ENCODE data around the gene SMOC1.

Gene SMOC1

GRCh38 chr14:69879175-69880043 is at the start of gene SMOC1:
SMOC1 (plus strand) TSS chr14:69879416; CDS start chr14:69879679, 263 bp downstream.
- no peak for DNase-seq

- no peak for DNase-seq
Observed at GRCh38 chr14:69838881-69839416, 40.3 kb upstream of the SMOC1 start.

GRCh38 chr14:69839661-69840060 is 39.6 kb upstream of the SMOC1 start:
- no peak for DNase-seq

GRCh38 chr14:69841656-69842055 is 37.6 kb upstream of the SMOC1 start:
- DNase-seq, result no peak

GRCh38 chr14:69842686-69843420 is 36.4 kb upstream of the SMOC1 start:
- DNase-seq, result no peak

- no peak for DNase-seq
Observed at GRCh38 chr14:69844171-69844570, 35.0 kb upstream of the SMOC1 start.

GRCh38 chr14:69845050-69845581 is 34.1 kb upstream of the SMOC1 start:
- no peak for DNase-seq

GRCh38 chr14:69845787-69846186 is 33.4 kb upstream of the SMOC1 start:
- DNase-seq, result no peak

GRCh38 chr14:69848156-69848555 is 31.1 kb upstream of the SMOC1 start:
- no peak for DNase-seq

- no peak for DNase-seq
Observed at GRCh38 chr14:69848903-69849391, 30.3 kb upstream of the SMOC1 start.

- no peak for DNase-seq
Observed at GRCh38 chr14:69850086-69850735, 29.0 kb upstream of the SMOC1 start.

GRCh38 chr14:69850736-69851112 is 28.5 kb upstream of the SMOC1 start:
- DNase-seq, result no peak

- no peak for DNase-seq
Observed at GRCh38 chr14:69852531-69853321, 26.5 kb upstream of the SMOC1 start.

- DNase-seq, result no peak
Observed at GRCh38 chr14:69853774-69854173, 25.4 kb upstream of the SMOC1 start.

- no peak for DNase-seq
Observed at GRCh38 chr14:69854598-69854997, 24.6 kb upstream of the SMOC1 start.

GRCh38 chr14:69855180-69855832 is 23.9 kb upstream of the SMOC1 start:
- DNase-seq, result no peak

GRCh38 chr14:69858801-69859200 is 20.4 kb upstream of the SMOC1 start:
- DNase-seq, result no peak

GRCh38 chr14:69859591-69859990 is 19.6 kb upstream of the SMOC1 start:
- DNase-seq, result no peak

- DNase-seq, result no peak
Observed at GRCh38 chr14:69860221-69860620, 19.0 kb upstream of the SMOC1 start.

GRCh38 chr14:69861025-69861569 is 18.1 kb upstream of the SMOC1 start:
- DNase-seq, result no peak

GRCh38 chr14:69863083-69863482 is 16.1 kb upstream of the SMOC1 start:
- no peak for DNase-seq
